PC-9 (cell line): ENCODE data around the gene PEPD. TPM values are rescaled to one million over a fixed set of nuclear protein-coding genes. Genes with fewer than 3 reads are reported as not detected.

Experiments used
- BruUV-seq: library from RNA; stranded (reverse); fragments of 400-500 nt; replicated peaks from 2 replicates; lab custom pipeline; 2021; lab: Mats Ljungman, UMichigan
- CTCF ChIA-PET: fragments of 300-600 bp; sonication (Branson Sonifier 250); formaldehyde crosslinking; loops from one replicate; lab custom pipeline; 2022; ENCODE audit warnings: antibody characterized with exemption; lab: Charles Lee
- POLR2A ChIA-PET: fragments of 300-600 bp; sonication (Branson Sonifier 250); formaldehyde crosslinking; loops from one replicate; lab custom pipeline; 2022; ENCODE audit warnings: antibody characterized with exemption; ENCODE audit not compliant: unreplicated experiment; lab: Charles Lee
- DNase-seq, 2 experiments: peaks; one replicate each; pipeline versions ENCODE4 v3.0.0 to v3.0.0-alpha.2; 2015 to 2022; ENCODE audit warnings: mixed read lengths in 1 of 2
- H2AFZ ChIP-seq: fragments of 200-600 bp; sonication (generic); 2 replicates; pipeline ENCODE4 v1.8.1; 2017; ENCODE audit warnings: antibody characterized with exemption
- H3F3A ChIP-seq: fragments of 200-600 bp; sonication (generic); 2 replicates; pipeline ENCODE4 v1.8.1; 2017; ENCODE audit warnings: antibody characterized with exemption, mild to moderate bottlenecking, low read depth; ENCODE audit not compliant: insufficient read depth
- H3K27ac ChIP-seq: fragments of 200-600 bp; sonication (generic); 2 replicates; pipeline ENCODE4 v1.6.1; 2016; ENCODE audit warnings: mixed run types
- H3K27me3 ChIP-seq: fragments of 200-600 bp; sonication (generic); 2 replicates; pipeline ENCODE4 v1.6.1; 2016; ENCODE audit warnings: low read depth, mixed run types; ENCODE audit not compliant: insufficient read depth
- H3K36me3 ChIP-seq: fragments of 200-600 bp; sonication (generic); 2 replicates; pipeline ENCODE4 v1.6.1; 2016; ENCODE audit warnings: low read depth, mixed run types
- H3K4me1 ChIP-seq: fragments of 200-600 bp; sonication (generic); replicated peaks from 2 replicates; pipeline ENCODE4 v1.6.1; 2016; ENCODE audit warnings: mixed run types; ENCODE audit not compliant: insufficient read depth
- H3K4me2 ChIP-seq: fragments of 200-600 bp; sonication (generic); 2 replicates; pipeline ENCODE4 v1.6.1; 2017; ENCODE audit warnings: mixed run types
- H3K4me3 ChIP-seq: fragments of 200-600 bp; sonication (generic); 2 replicates; pipeline ENCODE4 v1.6.1; 2016; ENCODE audit warnings: mixed run types
- H3K79me2 ChIP-seq: fragments of 200-600 bp; sonication (generic); 2 replicates; pipeline ENCODE4 v1.6.1; 2017; ENCODE audit warnings: low read depth, mixed run types
- H3K9me2 ChIP-seq: fragments of 200-600 bp; sonication (generic); 2 replicates; pipeline ENCODE4 v1.8.1; 2017; ENCODE audit warnings: mild to moderate bottlenecking; ENCODE audit not compliant: insufficient read depth
- H3K9me3 ChIP-seq: fragments of 200-600 bp; sonication (generic); 2 replicates; pipeline ENCODE4 v1.8.1; 2016; ENCODE audit warnings: low read depth; ENCODE audit not compliant: insufficient read depth
- H4K20me1 ChIP-seq: fragments of 200-600 bp; sonication (generic); 2 replicates; pipeline ENCODE4 v1.8.1; 2017; ENCODE audit not compliant: insufficient read depth
- EZH2 ChIP-seq: fragments of 200-600 bp; sonication (generic); IDR thresholded peaks from 2 replicates; pipeline ENCODE4 v1.8.0; 2017; ENCODE audit warnings: antibody characterized with exemption, low read depth
- intact Hi-C: fragments of 100-400 bp; cut with micrococcal nuclease; formaldehyde crosslinking; loops from one replicate; pipeline ENCODE4 v1.10.0; 2022; ENCODE audit not compliant: unreplicated experiment
- total RNA-seq: library from RNA; stranded (reverse); gene quantifications from 2 replicates; pipeline ENCODE4 v1.2.3, GENCODE V29; 2021
- TF ChIP-seq, protein P1 (sequence below): fragments of 200-600 bp; sonication (generic); conservative IDR thresholded peaks from 2 replicates; pipeline ENCODE4 v1.6.1; 2017; ENCODE audit warnings: mixed run types, antibody characterized with exemption, mild to moderate bottlenecking, moderate library complexity

PEPD gene
- total RNA-seq, 1 experiment from 2014 or later = 71.0 TPM

DNA sequence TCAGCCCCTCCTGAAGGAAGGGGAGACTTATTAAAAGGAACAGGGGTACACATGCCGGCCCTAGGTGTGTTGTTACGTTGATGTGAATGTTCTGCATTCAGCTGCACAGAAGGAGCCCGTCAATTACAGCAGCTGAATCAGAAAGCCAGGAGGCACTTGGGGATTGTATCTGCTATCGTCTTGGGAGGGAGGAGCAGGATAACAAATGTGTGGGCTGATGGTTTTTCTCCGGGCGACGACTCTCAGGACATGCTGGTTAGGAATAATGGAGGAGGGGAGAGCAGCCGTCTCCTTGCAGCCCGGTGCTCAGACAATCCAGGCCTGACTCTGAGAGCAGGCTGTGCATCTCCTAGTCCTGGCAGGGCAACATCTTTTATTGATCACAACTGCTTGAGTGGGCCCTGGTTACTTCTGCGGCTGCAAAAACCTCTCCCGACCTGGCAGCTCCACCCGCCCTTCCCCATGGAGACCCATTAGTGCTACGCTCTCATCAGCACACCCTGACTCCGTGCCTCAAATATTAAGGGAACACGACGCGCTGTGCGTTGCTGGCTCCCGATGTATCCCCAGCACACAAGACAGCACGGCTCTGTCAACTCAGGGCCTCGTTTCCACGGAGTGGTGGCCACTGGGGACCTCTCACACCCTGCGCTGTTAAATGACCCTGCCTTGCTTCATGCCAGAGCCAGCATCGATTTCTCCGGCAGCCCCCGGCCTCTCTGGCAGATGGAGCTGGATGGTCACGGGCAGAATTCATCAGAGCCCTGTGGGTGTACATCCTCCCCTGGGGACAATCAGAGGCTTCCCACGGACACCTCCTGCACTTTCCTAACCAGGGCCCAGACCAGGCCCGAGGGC, 25.3 kb downstream of the PEPD start:
- CTCF ChIA-PET = no interaction called here
- intact Hi-C loops = no loop called here
- Histone ChIP-seq H3K27me3 (no peaks in the 10 kb centered on the region), H3K79me2 (no peaks in the 10 kb centered on the region), H2AFZ (no peak overlapping the region), H3K4me1 (no peaks in the 10 kb centered on the region), H3K36me3 (no peaks in the 10 kb centered on the region), H3K4me2 (no peak overlapping the region), H3F3A (no peaks in the 10 kb centered on the region), H4K20me1 (no peaks in the 10 kb centered on the region), H3K4me3 (no peak overlapping the region), H3K9me2 (no peaks in the 10 kb centered on the region), H3K9me3 (no peaks in the 10 kb centered on the region), H3K27ac (no peak overlapping the region)
- no peak for DNase-seq
- no TSS peak for BruUV-seq
- POLR2A ChIA-PET = no interaction called here
- no peak for TF ChIP-seq EZH2

DNA sequence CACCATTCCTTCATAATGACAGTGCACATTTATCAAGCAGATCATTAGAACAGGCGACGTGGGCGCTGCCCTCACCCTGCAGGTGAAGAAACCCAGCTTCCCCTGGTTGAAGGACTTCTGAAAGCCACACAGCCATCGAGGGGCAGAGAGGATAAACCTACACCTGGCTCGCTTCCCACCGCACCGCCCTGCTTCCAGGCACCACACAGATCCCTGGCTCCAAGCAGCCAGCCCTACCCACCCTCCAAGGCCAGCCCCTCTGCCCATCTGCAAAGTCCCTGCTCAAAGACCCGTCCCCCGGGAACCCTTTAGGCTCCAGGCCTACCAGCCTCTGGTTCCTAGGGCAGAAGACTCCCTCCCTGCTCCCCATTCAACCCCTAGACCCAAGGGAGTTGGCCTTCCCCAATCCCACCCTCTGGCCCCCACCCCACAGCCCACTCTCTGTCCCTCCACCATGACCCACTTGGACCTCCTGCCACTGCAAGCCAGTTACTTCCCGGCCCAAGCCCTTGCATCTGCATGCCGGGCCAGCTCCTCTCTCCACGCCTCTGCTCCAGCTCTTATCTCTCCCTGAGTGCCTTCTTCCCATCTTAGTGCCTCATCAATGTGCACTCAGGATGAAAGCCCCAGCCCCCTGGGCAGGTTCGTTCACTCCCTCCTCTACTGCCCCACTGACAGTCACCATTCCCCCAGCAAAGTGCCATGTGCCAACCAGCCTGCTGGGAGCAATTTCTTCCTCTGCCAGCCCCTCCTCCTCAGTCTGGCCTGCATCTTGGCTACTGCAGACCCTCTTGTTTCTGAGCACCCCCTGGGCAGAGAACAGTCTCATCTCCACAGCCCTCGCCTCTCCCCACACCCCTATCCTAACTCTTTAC, 28.0 kb downstream of the PEPD start:
- Histone ChIP-seq H3K9me2 (no peaks in the 10 kb centered on the region), H3K27ac (no peak overlapping the region), H2AFZ (no peak overlapping the region), H3F3A (no peaks in the 10 kb centered on the region), H3K36me3 (no peaks in the 10 kb centered on the region), H4K20me1 (no peaks in the 10 kb centered on the region), H3K79me2 (no peaks in the 10 kb centered on the region), H3K9me3 (no peaks in the 10 kb centered on the region), H3K27me3 (no peaks in the 10 kb centered on the region), H3K4me3 (no peak overlapping the region), H3K4me1 (no peaks in the 10 kb centered on the region), H3K4me2 (no peak overlapping the region)
- intact Hi-C loops = no loop called here
- ChIA-PET CTCF (no interaction called here), POLR2A (no interaction called here)
- DNase-seq = no peak
- BruUV-seq = no TSS peak
- TF ChIP-seq, protein P1, sequence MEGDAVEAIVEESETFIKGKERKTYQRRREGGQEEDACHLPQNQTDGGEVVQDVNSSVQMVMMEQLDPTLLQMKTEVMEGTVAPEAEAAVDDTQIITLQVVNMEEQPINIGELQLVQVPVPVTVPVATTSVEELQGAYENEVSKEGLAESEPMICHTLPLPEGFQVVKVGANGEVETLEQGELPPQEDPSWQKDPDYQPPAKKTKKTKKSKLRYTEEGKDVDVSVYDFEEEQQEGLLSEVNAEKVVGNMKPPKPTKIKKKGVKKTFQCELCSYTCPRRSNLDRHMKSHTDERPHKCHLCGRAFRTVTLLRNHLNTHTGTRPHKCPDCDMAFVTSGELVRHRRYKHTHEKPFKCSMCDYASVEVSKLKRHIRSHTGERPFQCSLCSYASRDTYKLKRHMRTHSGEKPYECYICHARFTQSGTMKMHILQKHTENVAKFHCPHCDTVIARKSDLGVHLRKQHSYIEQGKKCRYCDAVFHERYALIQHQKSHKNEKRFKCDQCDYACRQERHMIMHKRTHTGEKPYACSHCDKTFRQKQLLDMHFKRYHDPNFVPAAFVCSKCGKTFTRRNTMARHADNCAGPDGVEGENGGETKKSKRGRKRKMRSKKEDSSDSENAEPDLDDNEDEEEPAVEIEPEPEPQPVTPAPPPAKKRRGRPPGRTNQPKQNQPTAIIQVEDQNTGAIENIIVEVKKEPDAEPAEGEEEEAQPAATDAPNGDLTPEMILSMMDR = no peak
- TF ChIP-seq EZH2 = no peak

DNA sequence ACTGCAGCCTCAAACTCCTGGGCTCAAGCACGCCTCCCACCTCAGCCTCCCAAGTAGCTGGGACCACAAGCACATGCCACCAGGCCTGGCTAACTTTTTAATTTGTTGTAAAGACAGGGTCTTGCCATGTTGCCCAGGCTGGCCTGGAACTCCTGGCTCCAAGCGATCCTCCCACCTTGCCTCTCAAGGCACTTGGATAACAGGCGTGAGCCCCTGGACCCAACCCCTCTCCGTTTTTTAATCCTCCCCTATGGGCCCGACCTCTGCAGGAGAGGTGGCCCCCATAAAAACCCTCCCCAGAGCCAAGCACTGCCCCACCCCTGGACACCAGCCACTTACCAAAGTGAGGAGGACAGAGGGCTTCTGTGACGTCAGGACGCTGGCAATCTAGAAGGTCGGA, 28.6 kb downstream of the PEPD start:
- H3K4me2 ChIP-seq = no peak overlapping the region
- no peaks in the 10 kb centered on the region for H3K79me2 ChIP-seq
- H4K20me1 ChIP-seq = no peaks in the 10 kb centered on the region
- H3K9me2 ChIP-seq = no peaks in the 10 kb centered on the region
- CTCF ChIA-PET = no interaction called here
- no peak overlapping the region for H3K27ac ChIP-seq
- no peaks in the 10 kb centered on the region for H3F3A ChIP-seq
- no peaks in the 10 kb centered on the region for H3K36me3 ChIP-seq
- no peak overlapping the region for H2AFZ ChIP-seq
- no peak for TF ChIP-seq EZH2
- TF ChIP-seq, protein P1 = no peak
- no TSS peak for BruUV-seq
- H3K9me3 ChIP-seq = no peaks in the 10 kb centered on the region
- no peaks in the 10 kb centered on the region for H3K4me1 ChIP-seq
- no peaks in the 10 kb centered on the region for H3K27me3 ChIP-seq
- intact Hi-C loops = no loop called here
- no peak for DNase-seq
- H3K4me3 ChIP-seq = no peak overlapping the region
- POLR2A ChIA-PET = no interaction called here
